AG04450 (cell line): ENCODE measurements around the gene TBC1D10A. TPM values are rescaled to one million over a fixed set of nuclear protein-coding genes. Genes with fewer than 3 reads are reported as not detected.

Experiments
- CTCF ChIA-PET: fragments of 300-600, 350-600 bp; formaldehyde crosslinking; extraction: SDS; loops from one replicate; lab custom pipeline; 2022; ENCODE audit warnings: antibody characterized with exemption, inconsistent platforms; lab: Charles Lee
- POLR2A ChIA-PET: fragments of 350-600 bp; formaldehyde crosslinking; extraction: SDS; loops from one replicate; lab custom pipeline; 2021; ENCODE audit warnings: antibody characterized with exemption, inconsistent platforms; lab: Yijun Ruan, JAX
- DNase-seq: peaks from one replicate; pipeline ENCODE4 v3.0.0-alpha.2; 2011; ENCODE audit warnings: low read depth, low spot score
- H3K27ac ChIP-seq: one replicate; pipeline ENCODE4 v1.5.1; 2012; ENCODE audit warnings: low read depth, low read length, control low read depth
- H3K27me3 ChIP-seq: one replicate; pipeline ENCODE4 v1.6.0; 2012; ENCODE audit warnings: low read length; ENCODE audit not compliant: control insufficient read depth, insufficient read depth
- H3K4me3 ChIP-seq: 2 replicates; pipeline ENCODE4 v1.5.1; 2011; ENCODE audit warnings: mild to moderate bottlenecking, low read depth, low read length, control low read depth
- H3K9me3 ChIP-seq: 2 replicates; pipeline ENCODE4 v1.5.1; 2012; ENCODE audit warnings: low read length; ENCODE audit not compliant: control insufficient read depth, insufficient read depth
- polyA plus RNA-seq: library from polyadenylated mRNA; depleted of rRNA; stranded (reverse); fragments of >200 nt; gene quantifications from 2 replicates; pipeline ENCODE4 v1.2.3, GENCODE V29; 2011
- TF ChIP-seq, protein P1 (sequence below): IDR thresholded peaks from 2 replicates; pipeline ENCODE4 v1.5.1; 2011; ENCODE audit warnings: low read depth, low read length, control low read depth, inconsistent platforms

The TBC1D10A gene
- polyA plus RNA-seq, 1 experiment = 14.5 TPM

DNA sequence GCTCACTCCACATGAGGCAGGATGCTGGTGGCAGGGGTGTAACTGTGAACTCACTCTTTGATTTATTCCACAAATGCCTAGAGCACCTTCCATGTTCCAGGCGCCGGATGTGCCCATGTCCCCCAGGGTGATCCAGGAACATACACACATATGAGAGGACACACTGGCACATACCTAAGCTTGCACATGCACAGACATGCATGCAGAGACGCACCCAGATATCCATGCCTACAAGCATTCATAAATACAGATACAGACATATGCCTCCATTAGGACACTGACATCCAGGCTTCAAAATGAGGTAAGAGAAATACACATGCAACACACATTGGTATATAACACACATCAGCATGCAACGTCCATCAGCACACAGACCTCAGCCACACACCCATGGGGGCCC, 64.6 kb downstream of the TBC1D10A start:
- Histone ChIP-seq H3K9me3 (no peaks in the 10 kb centered on the region; the same call in 1 of the 2 replicates), H3K27me3 (no peaks in the 10 kb centered on the region), H3K27ac (no peak overlapping the region), H3K4me3 (no peak overlapping the region)
- CTCF ChIA-PET = interaction anchor here (1.8 to 2.3 kb wide), 3 partner anchors 16 to 154 kb away, joined by 6 to 13 read pairs (median 12); partner anchors contain the start of gene RNF215
- TF ChIP-seq, protein P1, sequence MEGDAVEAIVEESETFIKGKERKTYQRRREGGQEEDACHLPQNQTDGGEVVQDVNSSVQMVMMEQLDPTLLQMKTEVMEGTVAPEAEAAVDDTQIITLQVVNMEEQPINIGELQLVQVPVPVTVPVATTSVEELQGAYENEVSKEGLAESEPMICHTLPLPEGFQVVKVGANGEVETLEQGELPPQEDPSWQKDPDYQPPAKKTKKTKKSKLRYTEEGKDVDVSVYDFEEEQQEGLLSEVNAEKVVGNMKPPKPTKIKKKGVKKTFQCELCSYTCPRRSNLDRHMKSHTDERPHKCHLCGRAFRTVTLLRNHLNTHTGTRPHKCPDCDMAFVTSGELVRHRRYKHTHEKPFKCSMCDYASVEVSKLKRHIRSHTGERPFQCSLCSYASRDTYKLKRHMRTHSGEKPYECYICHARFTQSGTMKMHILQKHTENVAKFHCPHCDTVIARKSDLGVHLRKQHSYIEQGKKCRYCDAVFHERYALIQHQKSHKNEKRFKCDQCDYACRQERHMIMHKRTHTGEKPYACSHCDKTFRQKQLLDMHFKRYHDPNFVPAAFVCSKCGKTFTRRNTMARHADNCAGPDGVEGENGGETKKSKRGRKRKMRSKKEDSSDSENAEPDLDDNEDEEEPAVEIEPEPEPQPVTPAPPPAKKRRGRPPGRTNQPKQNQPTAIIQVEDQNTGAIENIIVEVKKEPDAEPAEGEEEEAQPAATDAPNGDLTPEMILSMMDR = no peak
- POLR2A ChIA-PET = no interaction called here
- DNase-seq = no peak

DNA sequence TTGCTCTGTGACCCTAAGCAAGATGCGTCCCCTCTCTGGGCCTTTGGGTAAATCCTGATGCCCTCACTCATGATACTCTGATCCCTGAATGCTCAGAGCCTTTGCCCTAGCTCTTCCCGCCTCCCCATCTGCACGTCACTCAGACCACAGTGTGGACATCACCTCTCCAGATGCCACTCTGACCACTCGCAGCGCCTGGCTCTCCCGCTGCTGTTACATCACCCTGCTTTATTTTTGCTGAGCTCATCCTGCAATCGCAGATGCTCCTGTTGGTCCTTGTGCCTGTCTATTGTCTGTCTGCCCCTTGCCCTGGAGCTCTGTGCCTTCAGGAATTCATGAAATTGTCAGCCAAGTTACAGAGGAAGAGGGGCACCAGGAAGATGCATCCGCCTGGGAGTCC, 65.6 kb downstream of the TBC1D10A start:
- no peak overlapping the region for H3K4me3 ChIP-seq
- CTCF ChIA-PET = interaction anchor here (1.5 to 2.3 kb wide), 4 partner anchors 17 to 153 kb away, joined by 6 to 13 read pairs (median 10); partner anchors contain the start of genes CASTOR1 and RNF215
- no peak for DNase-seq
- POLR2A ChIA-PET = interaction anchor here (0.8 kb wide), 1 partner anchor 27 kb away, joined by 3 read pairs; no protein-coding TSS in a partner anchor
- H3K27me3 ChIP-seq = no peaks in the 10 kb centered on the region
- TF ChIP-seq, protein P1 = no peak
- no peak overlapping the region for H3K27ac ChIP-seq
- no peaks in the 10 kb centered on the region for H3K9me3 ChIP-seq

DNA sequence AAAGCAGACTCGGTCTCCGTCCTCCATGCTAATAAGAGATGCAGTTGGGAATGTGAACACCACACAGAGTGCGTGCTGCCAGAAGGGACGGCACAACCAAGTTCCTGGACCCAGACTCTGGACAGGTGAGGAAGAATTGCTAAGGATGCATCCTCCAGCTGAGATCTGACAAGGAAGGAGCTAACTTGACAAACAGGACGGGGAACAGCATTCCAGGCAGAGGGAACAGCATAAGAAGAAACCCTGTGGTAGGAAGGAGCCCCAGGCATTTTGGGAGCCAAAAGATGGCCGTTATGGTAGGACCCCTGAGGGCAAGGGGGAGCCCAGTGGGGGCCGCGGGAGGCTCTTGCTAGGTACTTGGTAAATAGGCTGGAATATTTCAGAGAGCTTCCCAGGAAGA, 66.1 kb downstream of the TBC1D10A start:
- Histone ChIP-seq H3K27ac (no peak overlapping the region), H3K27me3 (no peaks in the 10 kb centered on the region), H3K4me3 (no peak overlapping the region), H3K9me3 (no peaks in the 10 kb centered on the region)
- CTCF ChIA-PET = interaction anchor here (1.5 to 2.3 kb wide), 4 partner anchors 17 to 153 kb away, joined by 6 to 13 read pairs (median 10); partner anchors contain the start of genes CASTOR1 and RNF215
- POLR2A ChIA-PET = interaction anchor here (0.8 kb wide), 1 partner anchor 28 kb away, joined by 3 read pairs; no protein-coding TSS in a partner anchor
- no peak for DNase-seq
- TF ChIP-seq, protein P1 = no peak

DNA sequence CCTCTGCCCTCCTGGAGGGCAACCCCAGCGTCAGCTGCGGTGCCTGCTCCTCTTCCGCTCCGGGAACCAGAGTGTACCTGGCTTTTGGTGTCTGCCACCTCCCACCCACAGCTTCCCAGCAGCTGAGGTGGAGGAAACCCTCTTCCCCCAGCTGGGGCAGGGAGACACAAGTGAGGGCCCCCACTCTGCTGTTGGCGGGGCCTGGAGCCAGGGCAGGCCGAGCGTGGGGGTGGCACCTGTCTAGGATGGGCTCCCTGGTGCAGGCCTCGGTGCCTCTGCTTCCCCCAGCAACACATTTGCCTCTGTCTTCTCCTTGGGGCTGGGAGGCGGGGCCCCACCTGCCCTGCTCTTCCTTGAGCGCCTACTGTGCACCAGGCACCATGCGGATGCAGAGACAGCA, 66.5 kb downstream of the TBC1D10A start:
- CTCF ChIA-PET = interaction anchor here (1.5 to 2.3 kb wide), 3 partner anchors 18 to 128 kb away, joined by 6 to 12 read pairs (median 8); partner anchors contain the start of genes CASTOR1 and RNF215
- Histone ChIP-seq H3K9me3 (no peaks in the 10 kb centered on the region), H3K27me3 (no peaks in the 10 kb centered on the region), H3K27ac (no peak overlapping the region), H3K4me3 (no peak overlapping the region)
- POLR2A ChIA-PET = no interaction called here
- DNase-seq = no peak
- TF ChIP-seq, protein P1 = no peak

DNA sequence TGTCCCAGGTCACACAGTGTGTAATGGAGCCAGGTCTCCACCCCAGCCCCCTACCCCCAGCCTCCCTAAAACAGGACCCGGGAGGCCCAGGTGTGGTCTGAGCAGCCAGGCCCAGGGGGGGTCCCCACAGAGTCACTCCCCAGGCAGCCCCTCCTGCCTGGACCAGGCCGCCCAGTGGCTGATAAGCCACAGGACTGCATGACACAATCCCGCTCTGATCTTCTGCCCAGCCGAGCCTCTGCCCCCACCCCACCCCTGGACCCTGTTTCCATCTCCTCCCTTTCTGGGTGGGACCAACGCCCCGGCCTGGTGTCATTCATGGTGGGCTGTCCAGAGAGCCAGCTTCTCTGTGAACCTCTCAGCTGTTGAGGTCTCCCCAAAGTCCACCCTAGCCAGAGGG, 72.4 kb downstream of the TBC1D10A start:
- ChIA-PET CTCF (interaction anchor here (1.2 to 1.4 kb wide), 2 partner anchors 57 to 161 kb away, joined by 3 to 4 read pairs; no protein-coding TSS in a partner anchor), POLR2A (interaction anchor here (1.6 kb wide), 1 partner anchor 49 kb away, joined by 6 read pairs; no protein-coding TSS in a partner anchor)
- Histone ChIP-seq H3K4me3 (no peak overlapping the region), H3K9me3 (no peaks in the 10 kb centered on the region), H3K27me3 (no peaks in the 10 kb centered on the region), H3K27ac (no peak overlapping the region)
- TF ChIP-seq, protein P1 = no peak
- DNase-seq = no peak
